Panc1 (cell line): Measurements from ENCODE around the gene HPCAL4. TPM values are rescaled to one million over a fixed set of nuclear protein-coding genes. Genes with fewer than 3 reads are reported as not detected.

Experiments
- ATAC-seq: fragments of 200-7000 bp; cut with Tn5 transposase; 2 replicates; pipeline ENCODE4 v1.9.1; 2020; ENCODE audit warnings: mild to moderate bottlenecking, moderate library complexity
- BruUV-seq: library from RNA; stranded (reverse); fragments of 400-500 nt; replicated peaks from 2 replicates; lab custom pipeline; 2021; lab: Mats Ljungman, UMichigan
- CTCF ChIA-PET: fragments of 300-600 bp; sonication (Branson Sonifier 250); formaldehyde crosslinking; loops from one replicate; lab custom pipeline; 2022; ENCODE audit warnings: antibody characterized with exemption; lab: Charles Lee
- POLR2A ChIA-PET: fragments of 300-600 bp; sonication (Branson Sonifier 250); formaldehyde crosslinking; loops from one replicate; lab custom pipeline; 2022; ENCODE audit warnings: antibody characterized with exemption; lab: Charles Lee
- DNase-seq: peaks from one replicate; pipeline ENCODE4 v3.0.0-alpha.2; 2010; ENCODE audit warnings: low read depth, low spot score
- H3K27ac ChIP-seq: 2 replicates; pipeline ENCODE4 v1.5.1; 2011; ENCODE audit warnings: mild to moderate bottlenecking, low read length, inconsistent platforms
- H3K27me3 ChIP-seq: fragments of 200-500 bp; sonication (Bioruptor generic); 2 replicates; pipeline ENCODE4 v1.6.0; 2014; ENCODE audit warnings: low read length, inconsistent platforms; ENCODE audit not compliant: control insufficient read depth, insufficient read depth
- H3K36me3 ChIP-seq: fragments of 200-500 bp; sonication (Bioruptor generic); 2 replicates; pipeline ENCODE4 v1.5.1; 2014; ENCODE audit warnings: inconsistent platforms, mild to moderate bottlenecking, low read length, moderate library complexity; ENCODE audit not compliant: control insufficient read depth, insufficient read depth
- H3K4me1 ChIP-seq: 2 replicates; pipeline ENCODE4 v1.5.1; 2011; ENCODE audit warnings: inconsistent platforms, mild to moderate bottlenecking, low read length, moderate library complexity; ENCODE audit not compliant: control insufficient read depth, insufficient read depth
- H3K4me3 ChIP-seq, 2 experiments: 2 replicates each; pipeline ENCODE4 v1.5.1; 2011 to 2012; ENCODE audit warnings: low read depth in 2 of 2, low read length in 2 of 2, mild to moderate bottlenecking in 2 of 2, inconsistent platforms in 1 of 2, moderate library complexity in 1 of 2
- H3K9me3 ChIP-seq: fragments of 200-500 bp; sonication (Bioruptor generic); 2 replicates; pipeline ENCODE4 v1.5.1; 2014; ENCODE audit warnings: low read depth, mild to moderate bottlenecking, inconsistent platforms, low read length, moderate library complexity; ENCODE audit not compliant: control insufficient read depth, insufficient read depth
- POLR2AphosphoS5 ChIP-seq: IDR thresholded peaks from 2 replicates; pipeline ENCODE4 v1.6.1; 2012; ENCODE audit warnings: mild to moderate bottlenecking, low read depth, low read length, moderate library complexity
- SIN3A ChIP-seq: IDR thresholded peaks from 2 replicates; pipeline ENCODE4 v1.6.1; 2012; ENCODE audit warnings: low read depth, mild to moderate bottlenecking, low read length, moderate library complexity, borderline replicate concordance; ENCODE audit not compliant: insufficient read depth
- TCF7L2 ChIP-seq: IDR thresholded peaks from 2 replicates; pipeline ENCODE4 v1.6.1; 2011; ENCODE audit warnings: mild to moderate bottlenecking, low read depth, low read length, inconsistent platforms
- in situ Hi-C: cut with HindIII; loops from 2 replicates; pipeline ENCODE4 v1.10.0; 2016; ENCODE audit warnings: low sequenced_read_pairs, low pct_unique_long_range_greater_than_20kb
- intact Hi-C: fragments of 100-400 bp; cut with micrococcal nuclease; formaldehyde crosslinking; loops from one replicate; pipeline ENCODE4 v1.10.0; 2022; ENCODE audit not compliant: unreplicated experiment
- total RNA-seq: library from RNA; stranded (reverse); gene quantifications from one replicate; pipeline ENCODE4 v1.2.1, GENCODE V29; 2021; ENCODE audit not compliant: unreplicated experiment
- TF ChIP-seq, protein P1 (sequence below), 2 experiments: IDR thresholded peaks; 2 replicates each; pipeline ENCODE4 v1.6.1; 2011 to 2012; ENCODE audit warnings: low read depth in 2 of 2, control low read depth in 1 of 2, low read length in 1 of 2, mild to moderate bottlenecking in 1 of 2, moderate library complexity in 1 of 2; ENCODE audit not compliant: insufficient read depth in 1 of 2
- TF ChIP-seq, protein P2 (sequence below): fragments of 450-650 bp; IDR thresholded peaks from 2 replicates; pipeline ENCODE4 v1.5.1; 2017; ENCODE audit warnings: mild to moderate bottlenecking

Gene HPCAL4
- total RNA-seq, 1 experiment from 2014 or later = 0.21 TPM

DNA sequence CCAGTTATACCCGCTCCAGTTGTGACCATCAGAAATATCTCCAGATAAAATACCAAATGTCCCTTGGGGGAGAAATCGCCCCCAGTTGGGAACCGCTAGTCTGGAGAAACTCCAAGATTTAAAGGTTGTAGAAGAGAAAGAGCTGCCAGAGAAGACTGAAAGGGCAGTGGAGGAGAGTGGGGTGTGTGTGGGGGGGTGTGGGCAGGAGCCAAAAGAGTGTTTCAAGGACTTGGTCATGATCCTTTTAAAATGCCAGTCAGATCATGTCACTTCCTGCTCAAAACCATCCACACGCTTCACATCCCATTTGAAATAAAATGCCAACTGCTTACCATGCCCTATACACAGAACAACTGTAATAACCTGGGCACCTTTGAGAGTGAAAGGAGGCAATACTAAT is 48.4 kb downstream of the HPCAL4 start:
- H3K4me1 ChIP-seq = peaks cover 2% of the 10 kb centered on the region; the same call in 1 of the 2 replicates
- POLR2A ChIA-PET = no interaction called here
- ATAC-seq = no peak

DNA sequence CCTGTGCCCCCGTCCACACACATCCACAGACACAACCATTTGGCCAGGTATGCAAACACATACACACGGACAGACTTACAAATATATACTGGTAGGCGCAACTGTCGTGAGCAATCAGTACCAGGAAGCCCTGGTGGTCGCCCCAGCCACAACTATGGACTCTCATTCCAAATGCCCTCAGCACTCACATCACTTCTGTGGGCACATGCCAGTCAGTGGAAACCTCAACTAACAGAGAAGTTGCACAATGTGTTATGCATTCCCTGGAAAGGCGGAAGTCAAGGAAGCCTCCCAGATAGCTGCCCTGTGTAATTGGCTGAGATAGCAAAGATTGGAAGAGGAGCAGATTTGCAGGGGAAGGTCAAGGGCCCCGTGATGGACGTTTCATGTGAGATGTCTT is 50.4 kb downstream of the HPCAL4 start:
- BruUV-seq = no TSS peak
- H3K36me3 ChIP-seq = no peaks in the 10 kb centered on the region
- no peak overlapping the region for H3K4me3 ChIP-seq
- POLR2A ChIA-PET = no interaction called here
- TF ChIP-seq SIN3A (no peak), TCF7L2 (no peak), POLR2AphosphoS5 (no peak)
- TF ChIP-seq, protein P1, sequence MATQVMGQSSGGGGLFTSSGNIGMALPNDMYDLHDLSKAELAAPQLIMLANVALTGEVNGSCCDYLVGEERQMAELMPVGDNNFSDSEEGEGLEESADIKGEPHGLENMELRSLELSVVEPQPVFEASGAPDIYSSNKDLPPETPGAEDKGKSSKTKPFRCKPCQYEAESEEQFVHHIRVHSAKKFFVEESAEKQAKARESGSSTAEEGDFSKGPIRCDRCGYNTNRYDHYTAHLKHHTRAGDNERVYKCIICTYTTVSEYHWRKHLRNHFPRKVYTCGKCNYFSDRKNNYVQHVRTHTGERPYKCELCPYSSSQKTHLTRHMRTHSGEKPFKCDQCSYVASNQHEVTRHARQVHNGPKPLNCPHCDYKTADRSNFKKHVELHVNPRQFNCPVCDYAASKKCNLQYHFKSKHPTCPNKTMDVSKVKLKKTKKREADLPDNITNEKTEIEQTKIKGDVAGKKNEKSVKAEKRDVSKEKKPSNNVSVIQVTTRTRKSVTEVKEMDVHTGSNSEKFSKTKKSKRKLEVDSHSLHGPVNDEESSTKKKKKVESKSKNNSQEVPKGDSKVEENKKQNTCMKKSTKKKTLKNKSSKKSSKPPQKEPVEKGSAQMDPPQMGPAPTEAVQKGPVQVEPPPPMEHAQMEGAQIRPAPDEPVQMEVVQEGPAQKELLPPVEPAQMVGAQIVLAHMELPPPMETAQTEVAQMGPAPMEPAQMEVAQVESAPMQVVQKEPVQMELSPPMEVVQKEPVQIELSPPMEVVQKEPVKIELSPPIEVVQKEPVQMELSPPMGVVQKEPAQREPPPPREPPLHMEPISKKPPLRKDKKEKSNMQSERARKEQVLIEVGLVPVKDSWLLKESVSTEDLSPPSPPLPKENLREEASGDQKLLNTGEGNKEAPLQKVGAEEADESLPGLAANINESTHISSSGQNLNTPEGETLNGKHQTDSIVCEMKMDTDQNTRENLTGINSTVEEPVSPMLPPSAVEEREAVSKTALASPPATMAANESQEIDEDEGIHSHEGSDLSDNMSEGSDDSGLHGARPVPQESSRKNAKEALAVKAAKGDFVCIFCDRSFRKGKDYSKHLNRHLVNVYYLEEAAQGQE (IDR thresholded peaks at IDR 0.05; ENCODE audit: insufficient read depth in 1 of 2, low read depth in 2 of 2, low read length in 1 of 2) = no peak
- TF ChIP-seq, protein P2, sequence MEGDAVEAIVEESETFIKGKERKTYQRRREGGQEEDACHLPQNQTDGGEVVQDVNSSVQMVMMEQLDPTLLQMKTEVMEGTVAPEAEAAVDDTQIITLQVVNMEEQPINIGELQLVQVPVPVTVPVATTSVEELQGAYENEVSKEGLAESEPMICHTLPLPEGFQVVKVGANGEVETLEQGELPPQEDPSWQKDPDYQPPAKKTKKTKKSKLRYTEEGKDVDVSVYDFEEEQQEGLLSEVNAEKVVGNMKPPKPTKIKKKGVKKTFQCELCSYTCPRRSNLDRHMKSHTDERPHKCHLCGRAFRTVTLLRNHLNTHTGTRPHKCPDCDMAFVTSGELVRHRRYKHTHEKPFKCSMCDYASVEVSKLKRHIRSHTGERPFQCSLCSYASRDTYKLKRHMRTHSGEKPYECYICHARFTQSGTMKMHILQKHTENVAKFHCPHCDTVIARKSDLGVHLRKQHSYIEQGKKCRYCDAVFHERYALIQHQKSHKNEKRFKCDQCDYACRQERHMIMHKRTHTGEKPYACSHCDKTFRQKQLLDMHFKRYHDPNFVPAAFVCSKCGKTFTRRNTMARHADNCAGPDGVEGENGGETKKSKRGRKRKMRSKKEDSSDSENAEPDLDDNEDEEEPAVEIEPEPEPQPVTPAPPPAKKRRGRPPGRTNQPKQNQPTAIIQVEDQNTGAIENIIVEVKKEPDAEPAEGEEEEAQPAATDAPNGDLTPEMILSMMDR = no peak
- H3K9me3 ChIP-seq = no peaks in the 10 kb centered on the region
- DNase-seq (no peak), ATAC-seq (no peak)
- intact Hi-C loops = no loop called here
- 0 out of 2 replicates have a peak, but pooled peaks cover 2% of the 10 kb centered on the region for H3K4me1 ChIP-seq
- CTCF ChIA-PET = interaction anchor here (0.6 to 1.3 kb wide), 3 partner anchors 9 to 232 kb away, joined by 3 read pairs; no protein-coding TSS in a partner anchor
- in situ Hi-C loops = no loop called here
- no peak overlapping the region for H3K27ac ChIP-seq
- no peaks in the 10 kb centered on the region for H3K27me3 ChIP-seq

More for the DNA sequence above, 48.4 kb downstream of the HPCAL4 start:
- Histone ChIP-seq H3K36me3 (no peaks in the 10 kb centered on the region), H3K4me3 (no peak overlapping the region), H3K9me3 (no peaks in the 10 kb centered on the region), H3K27ac (no peak overlapping the region), H3K27me3 (no peaks in the 10 kb centered on the region)
- CTCF ChIA-PET = no interaction called here
- TF ChIP-seq, protein P1 (IDR thresholded peaks at IDR 0.05; ENCODE audit: insufficient read depth in 1 of 2, low read depth in 2 of 2, low read length in 1 of 2) = no peak
- intact Hi-C loops = no loop called here
- no peak for DNase-seq
- in situ Hi-C loops = no loop called here
- no TSS peak for BruUV-seq
